GM19240 (cell line): ENCODE results near the gene GPN2.
A peak's percentile ranks its signal among the peaks of the same experiment; 100 is the strongest.

Experiments
- DNase-seq: peaks from one replicate; pipeline ENCODE4 v3.0.0; 2011; ENCODE audit warnings: low spot score; ENCODE audit not compliant: insufficient read length

GPN2 gene

DNA sequence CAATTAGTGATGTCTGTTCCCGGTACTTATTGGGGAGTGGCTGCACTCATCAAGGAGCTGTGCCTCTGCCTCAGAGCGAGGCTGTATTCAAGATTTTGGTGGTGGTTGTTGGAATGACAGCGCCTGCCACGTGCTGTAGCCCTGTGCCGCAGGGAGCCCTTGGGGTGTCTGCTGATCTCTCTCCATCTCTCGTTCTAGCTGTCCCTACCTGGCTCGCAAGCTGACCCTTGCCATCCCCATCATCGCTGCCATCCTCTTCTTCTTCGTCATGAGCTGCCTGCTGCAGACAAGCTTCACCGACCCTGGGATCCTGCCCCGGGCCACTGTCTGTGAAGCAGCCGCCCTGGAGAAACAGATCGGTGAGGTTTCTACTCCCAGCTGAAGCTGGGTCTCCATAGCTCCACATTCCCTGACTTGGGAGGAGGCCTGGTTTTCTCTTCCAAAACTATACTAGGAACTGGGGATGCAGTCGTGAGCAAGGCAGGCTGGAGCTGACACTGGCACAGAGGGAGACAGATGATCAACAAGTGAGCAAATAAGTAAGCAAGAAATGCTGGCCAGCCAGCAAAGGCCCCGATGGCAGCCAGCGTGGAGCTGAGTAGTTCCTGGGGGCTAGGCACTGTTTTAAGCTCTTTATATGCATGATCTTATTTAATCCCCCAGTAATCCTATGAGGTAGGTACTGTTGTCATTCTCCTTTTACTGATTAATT, 57.7 kb downstream of the GPN2 start:
- DNase-seq = no peak

- no peak for DNase-seq
These were observed 58.4 kb downstream of the GPN2 start for GRCh38 chr1:26831546-26832248.

- DNase-seq = no peak
These were observed 59.0 kb downstream of the GPN2 start for GRCh38 chr1:26831059-26831458.

DNA sequence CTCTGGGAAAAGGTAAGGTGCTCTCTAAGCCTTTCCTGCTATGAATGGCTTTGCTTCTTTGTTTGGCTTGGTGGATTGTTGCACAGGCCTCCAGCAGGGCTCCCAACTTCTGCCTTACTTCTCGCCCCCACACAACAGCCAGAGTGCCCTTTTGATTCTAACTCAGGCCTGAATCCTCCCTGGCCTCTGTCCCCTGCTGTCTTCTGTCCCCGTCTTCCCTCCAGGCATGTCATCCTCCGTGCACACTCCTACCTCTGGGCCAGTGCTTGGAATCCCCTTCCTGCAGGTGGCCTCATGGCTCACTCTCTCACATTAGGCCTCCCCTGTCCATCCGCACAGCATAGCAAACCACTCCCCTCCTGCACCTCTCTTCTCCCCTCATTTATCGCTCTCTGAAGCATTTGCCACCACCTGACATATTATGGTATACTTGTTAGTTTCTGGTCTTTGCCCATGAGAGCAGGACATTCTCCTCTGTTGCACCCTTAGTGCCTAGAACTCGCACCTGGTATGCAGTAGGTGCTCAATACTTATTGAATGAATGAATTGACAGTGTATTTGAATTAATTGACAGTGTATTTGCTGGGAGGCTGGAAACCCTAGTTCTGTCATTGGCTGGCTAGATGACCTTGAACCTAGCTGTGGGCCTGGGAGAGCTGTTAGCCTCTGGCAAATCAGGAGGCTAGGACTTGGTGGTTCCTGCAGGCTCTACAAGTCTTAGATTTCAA, 60.7 kb downstream of the GPN2 start:
- DNase-seq = no peak

DNA sequence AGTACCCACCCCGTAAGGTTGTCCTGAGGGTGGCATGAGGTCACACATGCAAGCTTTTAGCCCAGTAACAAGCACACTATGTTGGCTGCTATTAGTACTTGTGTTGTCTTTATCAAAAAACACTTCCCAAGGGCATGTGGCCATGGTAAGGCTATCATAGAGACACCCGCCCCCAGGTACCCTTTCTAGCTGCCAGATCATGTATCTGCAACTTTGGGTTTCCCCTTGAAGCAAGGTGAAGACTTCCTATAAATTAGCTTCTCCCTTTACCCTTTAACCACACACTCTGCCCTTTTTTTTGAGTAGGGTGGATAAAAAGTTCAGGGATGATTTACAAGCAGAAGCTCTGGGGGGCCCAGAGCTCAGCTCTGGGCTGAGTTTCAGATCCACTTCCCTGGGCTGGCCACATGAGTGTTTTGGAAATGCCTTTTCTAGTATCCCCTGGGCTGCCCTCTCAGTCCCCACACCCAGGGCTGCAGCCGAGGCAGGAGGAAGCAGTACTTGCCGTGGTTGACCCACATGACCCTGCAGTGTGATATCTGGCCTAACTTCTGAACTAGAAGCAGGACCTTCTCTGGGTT, 61.6 kb downstream of the GPN2 start:
- no peak for DNase-seq

DNA sequence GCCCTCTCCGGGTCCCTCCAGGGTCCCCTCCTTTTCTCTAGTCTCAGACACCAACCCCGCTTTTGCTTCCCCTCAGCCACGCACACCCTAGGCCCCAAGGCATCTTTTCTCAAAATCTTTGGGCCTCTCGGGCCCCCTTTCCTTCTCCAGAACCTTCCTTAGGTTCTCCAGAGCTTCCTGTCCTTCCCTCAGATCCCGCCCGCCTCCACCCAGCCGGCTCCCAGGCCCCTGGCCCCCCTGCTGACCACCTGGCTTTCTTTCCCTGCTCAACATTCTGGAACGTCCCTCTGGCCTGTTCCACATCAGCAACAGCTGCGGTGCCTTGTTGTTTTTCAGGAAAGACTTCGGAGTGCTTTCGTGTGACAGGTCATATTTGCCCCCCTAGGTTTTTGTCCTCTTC, 62.4 kb downstream of the GPN2 start:
- DNase-seq = no peak

- no peak for DNase-seq
These were observed 62.9 kb downstream of the GPN2 start for GRCh38 chr1:26827106-26827604.

GRCh38 chr1:26826261-26827105, 63.6 kb downstream of the GPN2 start, which contains the start of gene ZDHHC18:
Gene ZDHHC18, plus strand, starts transcription at chr1:26826688. Its CDS starts 117 bp downstream, at chr1:26826805.
- peak; percentile 75 for DNase-seq
